GM10248 (cell line): ENCODE data around the gene TRMT1L.

Experiments
- CTCF ChIA-PET: fragments of 300-600 bp; sonication (Branson Sonifier 250); formaldehyde crosslinking; extraction: SDS; loops from one replicate; lab custom pipeline; 2021; ENCODE audit warnings: antibody characterized with exemption; lab: Yijun Ruan, JAX
- POLR2A ChIA-PET: fragments of 350-650 bp; sonication (Branson Sonifier 250); formaldehyde crosslinking; extraction: SDS; loops from one replicate; lab custom pipeline; 2020; ENCODE audit warnings: antibody characterized with exemption; lab: Yijun Ruan, JAX
- DNase-seq: peaks from one replicate; pipeline ENCODE4 v3.0.0; 2012; ENCODE audit errors: extremely low spot score
- CTCF ChIP-seq: IDR thresholded peaks from 2 replicates; pipeline ENCODE4 v1.5.1; 2012; ENCODE audit warnings: mild to moderate bottlenecking, low read depth; ENCODE audit errors: extremely low read depth, missing control alignments, control extremely low read depth

The TRMT1L gene

GRCh38 chr1:185159966-185160365 lies 3.2 kb upstream of the TRMT1L start:
- no peak for TF ChIP-seq CTCF
- DNase-seq, result no peak
- POLR2A ChIA-PET, result no interaction called here
- CTCF ChIA-PET, result interaction anchor here (6.8 kb wide), 1 partner anchor 10 kb away, joined by 66 read pairs; no protein-coding TSS in a partner anchor

GRCh38 chr1:185158800-185159199 lies 2.0 kb upstream of the TRMT1L start:
- CTCF ChIA-PET, result interaction anchor here (1.3 to 6.8 kb wide), 2 partner anchors 9 to 11 kb away, joined by 4 to 66 read pairs; no protein-coding TSS in a partner anchor
- POLR2A ChIA-PET, result no interaction called here
- no peak for DNase-seq
- no peak for TF ChIP-seq CTCF

GRCh38 chr1:185157599-185158412 lies 1.1 kb upstream of the TRMT1L start:
- no peak for TF ChIP-seq CTCF
- DNase-seq, result no peak
- POLR2A ChIA-PET, result interaction anchor here (0.5 to 1.3 kb wide), 3 partner anchors 159 to 765 kb away, joined by 4 to 5 read pairs (median 5); partner anchors contain the start of genes IVNS1ABP and NIBAN1
- CTCF ChIA-PET, result interaction anchor here (1.2 to 6.8 kb wide), 6 partner anchors 10 to 523 kb away, joined by 3 to 66 read pairs (median 4); no protein-coding TSS in a partner anchor

GRCh38 chr1:185156288-185156853 lies 382 bp downstream of the TRMT1L start:
- ChIA-PET CTCF (interaction anchor here (1.2 to 6.8 kb wide), 5 partner anchors 11 to 525 kb away, joined by 3 to 66 read pairs (median 4); no protein-coding TSS in a partner anchor), POLR2A (no interaction called here)
- TF ChIP-seq CTCF, result no peak
- no peak for DNase-seq

- TF ChIP-seq CTCF, result no peak
- DNase-seq, result no peak
- ChIA-PET POLR2A (no interaction called here), CTCF (interaction anchor here (1.5 to 6.8 kb wide), 4 partner anchors 10 to 14 kb away, joined by 4 to 66 read pairs (median 8); no protein-coding TSS in a partner anchor)
Observed at GRCh38 chr1:185155600-185156287, 1.0 kb downstream of the TRMT1L start.

- DNase-seq, result no peak
- POLR2A ChIA-PET, result no interaction called here
- TF ChIP-seq CTCF, result no peak
- CTCF ChIA-PET, result interaction anchor here (2.4 kb wide), 1 partner anchor 15 kb away, joined by 10 read pairs; no protein-coding TSS in a partner anchor
Observed at GRCh38 chr1:185154912-185155513, 1.7 kb downstream of the TRMT1L start.
